Measurements from ENCODE around the gene FBP2. TPM values are rescaled to one million over a fixed set of nuclear protein-coding genes. Genes with fewer than 3 reads are reported as not detected.

The FBP2 gene
- total RNA-seq, 1 donor from 2014 or later = not detected

DNA sequence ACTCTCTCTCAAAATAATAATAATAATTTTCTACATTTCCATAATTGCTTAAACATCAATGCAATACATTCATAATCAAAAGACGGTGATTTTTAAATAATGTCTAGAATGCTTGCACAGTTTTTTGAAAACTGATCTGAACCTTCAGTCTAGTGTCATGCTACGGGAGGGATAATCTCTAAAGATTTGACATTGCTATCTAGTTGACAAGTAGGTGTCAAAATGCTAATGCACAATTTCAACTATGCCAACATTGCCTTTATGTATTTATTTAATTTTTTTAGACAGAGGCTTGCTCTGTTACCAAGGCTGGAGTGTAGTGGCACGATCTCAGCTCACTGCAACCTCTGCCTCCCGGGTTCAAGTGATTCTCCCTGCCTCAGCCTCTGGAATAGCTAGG lies 54.7 kb downstream of the FBP2 start:
- intact Hi-C loops (cut with micrococcal nuclease) = no loop called here
- no peak for DNase-seq (ENCODE audit: low spot score)
- no peaks in the 10 kb centered on the region for H3K9me3 Mint-ChIP-seq
- H3K36me3 Mint-ChIP-seq (ENCODE audit: low read depth) = no peaks in the 10 kb centered on the region
- H3K27ac Mint-ChIP-seq = no peak overlapping the region
- no peaks in the 10 kb centered on the region for H3K4me1 Mint-ChIP-seq (ENCODE audit: low read depth)
- H3K27me3 Mint-ChIP-seq (ENCODE audit: low read depth) = peaks cover 4% of the 10 kb centered on the region
- H3K4me3 Mint-ChIP-seq (ENCODE audit: low read depth) = no peak overlapping the region

- Mint-ChIP-seq H3K27ac (no peak overlapping the region), H3K36me3 (ENCODE audit: low read depth) (no peaks in the 10 kb centered on the region), H3K4me3 (ENCODE audit: low read depth) (no peak overlapping the region), H3K9me3 (no peaks in the 10 kb centered on the region), H3K27me3 (ENCODE audit: low read depth) (peaks cover 4% of the 10 kb centered on the region), H3K4me1 (ENCODE audit: low read depth) (no peaks in the 10 kb centered on the region)
- intact Hi-C loops (cut with micrococcal nuclease) = no loop called here
- DNase-seq (ENCODE audit: low spot score) = no peak
These were observed 58.7 kb downstream of the FBP2 start for GRCh38 chr9:94534901-94535300.

GRCh38 chr9:94533601-94534000 lies 60.0 kb downstream of the FBP2 start:
- Mint-ChIP-seq H3K9me3 (no peaks in the 10 kb centered on the region), H3K27ac (no peak overlapping the region), H3K4me3 (ENCODE audit: low read depth) (no peak overlapping the region), H3K4me1 (ENCODE audit: low read depth) (no peaks in the 10 kb centered on the region), H3K27me3 (ENCODE audit: low read depth) (no peaks in the 10 kb centered on the region), H3K36me3 (ENCODE audit: low read depth) (no peaks in the 10 kb centered on the region)
- intact Hi-C loops (cut with micrococcal nuclease) = no loop called here
- DNase-seq (ENCODE audit: low spot score) = no peak

GRCh38 chr9:94533155-94533554 lies 60.5 kb downstream of the FBP2 start:
- Mint-ChIP-seq H3K4me3 (ENCODE audit: low read depth) (no peak overlapping the region), H3K4me1 (ENCODE audit: low read depth) (no peaks in the 10 kb centered on the region), H3K27ac (no peak overlapping the region), H3K36me3 (ENCODE audit: low read depth) (no peaks in the 10 kb centered on the region), H3K27me3 (ENCODE audit: low read depth) (no peaks in the 10 kb centered on the region), H3K9me3 (no peaks in the 10 kb centered on the region)
- no peak for DNase-seq (ENCODE audit: low spot score)
- intact Hi-C loops (cut with micrococcal nuclease) = no loop called here

DNA sequence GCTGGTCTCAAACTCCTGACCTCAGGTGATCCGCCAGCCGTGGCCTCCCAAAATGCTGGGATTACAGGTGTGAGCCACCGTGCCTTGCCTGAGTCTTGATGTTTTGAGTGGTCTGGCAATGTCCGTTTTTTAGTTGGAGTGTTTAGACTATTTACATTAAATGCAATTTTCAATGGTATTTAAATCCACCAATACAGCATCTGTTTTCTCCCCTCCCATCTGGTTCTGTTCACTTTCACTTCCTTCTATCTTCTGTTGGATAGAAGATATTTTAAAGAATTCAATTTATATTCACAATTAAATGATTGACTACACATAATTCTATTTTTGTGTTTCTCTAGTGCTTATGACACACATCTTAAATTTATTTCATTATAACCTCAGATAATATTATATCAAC lies 64.7 kb downstream of the FBP2 start:
- intact Hi-C loops (cut with micrococcal nuclease) = no loop called here
- Mint-ChIP-seq H3K4me1 (ENCODE audit: low read depth) (no peaks in the 10 kb centered on the region), H3K27ac (no peak overlapping the region), H3K36me3 (ENCODE audit: low read depth) (no peaks in the 10 kb centered on the region), H3K9me3 (no peaks in the 10 kb centered on the region), H3K27me3 (ENCODE audit: low read depth) (no peaks in the 10 kb centered on the region), H3K4me3 (ENCODE audit: low read depth) (no peak overlapping the region)
- no peak for DNase-seq (ENCODE audit: low spot score)

- Mint-ChIP-seq H3K27me3 (ENCODE audit: low read depth) (peaks cover 2% of the 10 kb centered on the region), H3K4me1 (ENCODE audit: low read depth) (no peaks in the 10 kb centered on the region), H3K9me3 (no peaks in the 10 kb centered on the region), H3K4me3 (ENCODE audit: low read depth) (no peak overlapping the region), H3K36me3 (ENCODE audit: low read depth) (no peaks in the 10 kb centered on the region), H3K27ac (no peak overlapping the region)
- intact Hi-C loops (cut with micrococcal nuclease) = no loop called here
- DNase-seq (ENCODE audit: low spot score) = no peak
These were observed 66.7 kb downstream of the FBP2 start for GRCh38 chr9:94526951-94527350.

DNA sequence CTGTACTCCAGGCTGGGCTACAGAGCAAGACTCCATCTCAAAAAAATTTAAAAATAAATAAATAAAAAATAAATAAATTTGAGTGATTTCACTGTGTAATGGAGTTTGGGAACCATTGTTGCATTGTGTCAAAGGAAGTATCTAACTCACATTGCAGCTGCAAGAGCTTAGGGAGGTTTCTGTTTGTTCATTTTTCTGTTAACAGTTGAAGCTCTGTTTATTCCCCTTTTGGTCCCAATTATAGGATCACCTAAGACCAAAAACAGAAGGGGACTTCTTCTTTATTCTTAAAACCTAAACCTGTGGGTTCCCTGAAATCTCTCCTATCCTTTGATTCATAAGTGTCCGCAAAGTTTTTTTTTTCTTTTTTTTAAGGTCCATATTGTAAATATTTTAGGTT lies 67.4 kb downstream of the FBP2 start:
- intact Hi-C loops (cut with micrococcal nuclease) = no loop called here
- no peak overlapping the region for H3K27ac Mint-ChIP-seq
- no peaks in the 10 kb centered on the region for H3K9me3 Mint-ChIP-seq
- H3K27me3 Mint-ChIP-seq (ENCODE audit: low read depth) = peaks cover 2% of the 10 kb centered on the region
- DNase-seq (ENCODE audit: low spot score) = no peak
- H3K4me3 Mint-ChIP-seq (ENCODE audit: low read depth) = no peak overlapping the region
- no peaks in the 10 kb centered on the region for H3K36me3 Mint-ChIP-seq (ENCODE audit: low read depth)
- H3K4me1 Mint-ChIP-seq (ENCODE audit: low read depth) = no peaks in the 10 kb centered on the region

- Mint-ChIP-seq H3K4me3 (ENCODE audit: low read depth) (no peak overlapping the region), H3K27me3 (ENCODE audit: low read depth) (peaks cover 2% of the 10 kb centered on the region), H3K4me1 (ENCODE audit: low read depth) (no peaks in the 10 kb centered on the region), H3K9me3 (no peaks in the 10 kb centered on the region), H3K27ac (no peak overlapping the region), H3K36me3 (ENCODE audit: low read depth) (no peaks in the 10 kb centered on the region)
- DNase-seq (ENCODE audit: low spot score) = no peak
- intact Hi-C loops (cut with micrococcal nuclease) = no loop called here
These were observed 68.1 kb downstream of the FBP2 start for GRCh38 chr9:94525396-94526035.

- Mint-ChIP-seq H3K9me3 (no peaks in the 10 kb centered on the region), H3K27me3 (ENCODE audit: low read depth) (peaks cover 17% of the 10 kb centered on the region), H3K4me1 (ENCODE audit: low read depth) (no peaks in the 10 kb centered on the region), H3K36me3 (ENCODE audit: low read depth) (no peaks in the 10 kb centered on the region), H3K4me3 (ENCODE audit: low read depth) (no peak overlapping the region), H3K27ac (no peak overlapping the region)
- intact Hi-C loops (cut with micrococcal nuclease) = no loop called here
- DNase-seq (ENCODE audit: low spot score) = no peak
These were observed 76.4 kb downstream of the FBP2 start for GRCh38 chr9:94517254-94517653.

DNA sequence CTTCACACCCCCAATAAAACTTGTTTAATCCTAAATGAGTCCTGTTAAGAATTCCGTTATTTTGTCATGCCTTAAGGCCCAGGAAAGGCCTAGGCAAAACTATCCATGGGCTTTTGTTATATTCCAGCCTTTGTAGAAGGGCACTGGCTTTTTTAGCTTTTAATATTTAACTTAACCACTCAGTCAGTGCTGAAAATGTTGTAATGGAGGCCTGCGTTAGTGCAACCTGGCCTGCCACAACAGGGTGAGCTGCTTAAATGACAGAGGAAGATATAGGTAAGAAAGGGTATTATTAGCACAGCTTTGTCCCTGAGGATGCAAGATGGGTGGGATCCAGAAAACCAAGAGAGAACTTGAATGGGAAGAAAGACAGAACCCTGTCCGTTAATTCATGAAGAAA lies 78.9 kb downstream of the FBP2 start:
- Mint-ChIP-seq H3K4me1 (ENCODE audit: low read depth) (no peaks in the 10 kb centered on the region), H3K36me3 (ENCODE audit: low read depth) (no peaks in the 10 kb centered on the region), H3K27ac (no peak overlapping the region), H3K27me3 (ENCODE audit: low read depth) (peaks cover 26% of the 10 kb centered on the region), H3K9me3 (no peaks in the 10 kb centered on the region), H3K4me3 (ENCODE audit: low read depth) (no peak overlapping the region)
- no peak for DNase-seq (ENCODE audit: low spot score)
- intact Hi-C loops (cut with micrococcal nuclease) = no loop called here

GRCh38 chr9:94511955-94512265 lies 81.7 kb downstream of the FBP2 start:
- no peaks in the 10 kb centered on the region for H3K9me3 Mint-ChIP-seq
- no peaks in the 10 kb centered on the region for H3K36me3 Mint-ChIP-seq (ENCODE audit: low read depth)
- no peak overlapping the region for H3K27ac Mint-ChIP-seq
- H3K4me3 Mint-ChIP-seq (ENCODE audit: low read depth) = no peak overlapping the region
- peaks cover 22% of the 10 kb centered on the region for H3K27me3 Mint-ChIP-seq (ENCODE audit: low read depth)
- no peak for DNase-seq (ENCODE audit: low spot score)
- intact Hi-C loops (cut with micrococcal nuclease) = no loop called here
- H3K4me1 Mint-ChIP-seq (ENCODE audit: low read depth) = no peaks in the 10 kb centered on the region

GRCh38 chr9:94511134-94511954 lies 82.3 kb downstream of the FBP2 start:
- H3K36me3 Mint-ChIP-seq (ENCODE audit: low read depth) = no peaks in the 10 kb centered on the region
- H3K9me3 Mint-ChIP-seq = no peaks in the 10 kb centered on the region

More at GRCh38 chr9:94511134-94511954, 82.3 kb downstream of the FBP2 start:
- Mint-ChIP-seq H3K27ac (no peak overlapping the region), H3K27me3 (ENCODE audit: low read depth) (peaks cover 22% of the 10 kb centered on the region), H3K4me1 (ENCODE audit: low read depth) (no peaks in the 10 kb centered on the region), H3K4me3 (ENCODE audit: low read depth) (no peak overlapping the region)
- DNase-seq (ENCODE audit: low spot score) = no peak
- intact Hi-C loops (cut with micrococcal nuclease) = no loop called here
